ENCODE measurements around the gene RNF207.

RNF207 gene

GRCh38 chr1:6266641-6267040 is 60.7 kb downstream of the RNF207 start:
- Histone ChIP-seq H3K4me1 (peaks cover 100% of the 10 kb centered on the region), H3K36me3 (peaks cover 3% of the 10 kb centered on the region; the same call in 1 of the 2 replicates), H4K20me1 (peaks cover 4% of the 10 kb centered on the region; the same call in 1 of the 2 replicates), H3K4me3 (no peak overlapping the region), H3K4me2 (peak overlapping the region; percentile 99), H3K27me3 (no peaks in the 10 kb centered on the region), H3K9me3 (no peaks in the 10 kb centered on the region), H3K27ac (peak overlapping the region; percentile 39), H3K9ac (peak overlapping the region; percentile 42; the same call in 1 of the 2 replicates)
- TF ChIP-seq Cebpa-rat (IDR thresholded peaks at IDR 0.05) = no peak

DNA sequence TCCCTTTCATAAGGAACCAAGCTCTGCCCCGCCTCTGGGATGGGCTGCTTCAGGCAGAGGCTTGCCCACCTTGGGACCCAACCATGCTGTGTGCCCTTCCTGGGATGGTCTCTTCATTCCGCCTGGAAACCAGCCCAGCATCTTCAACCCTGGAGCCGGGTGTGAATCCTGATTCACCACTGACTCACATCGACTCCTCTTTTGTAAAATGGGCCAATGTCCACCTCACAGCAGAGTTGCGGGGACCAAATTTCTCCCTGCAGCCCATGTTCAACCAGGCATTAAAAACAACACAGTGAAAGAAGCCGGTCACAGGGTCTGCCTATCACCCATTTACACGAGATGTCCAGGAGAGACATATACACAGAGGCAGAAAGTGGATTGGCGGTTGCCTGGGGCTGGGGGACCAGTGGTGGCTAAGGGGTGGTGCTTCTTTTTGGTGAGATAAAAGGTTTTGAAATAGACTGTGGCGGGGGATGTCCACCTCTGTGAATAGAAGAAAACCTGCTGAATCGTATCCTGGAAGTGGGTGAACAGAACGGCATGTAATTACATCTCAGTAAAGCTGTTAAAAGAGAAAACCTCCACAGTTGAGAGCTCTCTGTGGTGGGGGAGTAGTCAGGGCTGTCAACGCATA is 61.9 kb downstream of the RNF207 start:
- TF ChIP-seq Cebpa-rat (IDR thresholded peaks at IDR 0.05) = no peak
- Histone ChIP-seq H3K4me1 (peaks cover 93% of the 10 kb centered on the region), H3K9ac (no peak overlapping the region), H3K36me3 (peaks cover 15% of the 10 kb centered on the region; the same call in 1 of the 2 replicates), H3K27me3 (no peaks in the 10 kb centered on the region), H3K9me3 (no peaks in the 10 kb centered on the region), H3K4me2 (peak overlapping the region; percentile 16; the same call in 1 of the 2 replicates), H3K4me3 (no peak overlapping the region), H3K27ac (no peak overlapping the region), H4K20me1 (no peaks in the 10 kb centered on the region; the same call in 1 of the 2 replicates)

- Histone ChIP-seq H3K27me3 (no peaks in the 10 kb centered on the region), H4K20me1 (no peaks in the 10 kb centered on the region; the same call in 1 of the 2 replicates), H3K4me2 (no peak overlapping the region), H3K27ac (no peak overlapping the region), H3K4me1 (peaks cover 87% of the 10 kb centered on the region), H3K36me3 (peaks cover 21% of the 10 kb centered on the region; the same call in 1 of the 2 replicates), H3K4me3 (no peak overlapping the region), H3K9me3 (no peaks in the 10 kb centered on the region), H3K9ac (no peak overlapping the region)
- no peak for TF ChIP-seq Cebpa-rat (IDR thresholded peaks at IDR 0.05)
Observed at GRCh38 chr1:6268415-6268814, 62.5 kb downstream of the RNF207 start.

- no peak for TF ChIP-seq Cebpa-rat (IDR thresholded peaks at IDR 0.05)
- peaks cover 78% of the 10 kb centered on the region for H3K4me1 ChIP-seq
- no peaks in the 10 kb centered on the region; the same call in 1 of the 2 replicates for H4K20me1 ChIP-seq
- peaks cover 29% of the 10 kb centered on the region for H3K36me3 ChIP-seq
- no peaks in the 10 kb centered on the region for H3K9me3 ChIP-seq
- no peak overlapping the region for H3K4me3 ChIP-seq
- peak overlapping the region; percentile 55 for H3K27ac ChIP-seq
- H3K27me3 ChIP-seq = no peaks in the 10 kb centered on the region
- no peak overlapping the region for H3K9ac ChIP-seq
- H3K4me2 ChIP-seq = no peak overlapping the region
Observed at GRCh38 chr1:6269296-6269695, 63.4 kb downstream of the RNF207 start.

GRCh38 chr1:6269720-6270400 is 63.9 kb downstream of the RNF207 start:
- H3K4me2 ChIP-seq = peak overlapping the region; percentile 45
- no peak overlapping the region for H3K9ac ChIP-seq
- no peaks in the 10 kb centered on the region for H3K9me3 ChIP-seq
- H3K27me3 ChIP-seq = no peaks in the 10 kb centered on the region
- H3K4me3 ChIP-seq = no peak overlapping the region
- peaks cover 35% of the 10 kb centered on the region for H3K36me3 ChIP-seq
- no peak for TF ChIP-seq Cebpa-rat (IDR thresholded peaks at IDR 0.05)
- H3K27ac ChIP-seq = peak overlapping the region; percentile 55
- H4K20me1 ChIP-seq = no peaks in the 10 kb centered on the region; the same call in 1 of the 2 replicates
- H3K4me1 ChIP-seq = peaks cover 72% of the 10 kb centered on the region

DNA sequence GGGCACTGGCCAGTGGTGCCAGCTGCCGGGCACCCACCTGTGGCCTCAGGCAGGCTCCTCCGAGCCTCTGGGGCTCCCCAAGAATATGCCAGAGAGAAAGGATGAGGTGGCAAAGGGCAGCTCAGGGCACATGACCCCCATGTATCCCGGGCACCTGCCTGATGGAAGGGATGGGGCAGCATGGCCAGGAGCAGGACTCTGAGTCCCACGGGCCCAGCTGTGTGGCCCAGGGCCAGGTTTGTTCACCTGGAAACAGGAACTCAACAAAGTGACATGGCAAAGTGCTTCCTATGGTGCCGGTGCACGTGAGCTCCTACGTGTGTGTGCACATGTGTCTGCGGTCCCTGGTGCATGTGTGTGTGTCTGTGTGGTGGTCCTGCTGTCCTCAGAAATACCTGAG is 64.5 kb downstream of the RNF207 start:
- H3K4me2 ChIP-seq = peak overlapping the region; percentile 45
- peak overlapping the region; percentile 55 for H3K27ac ChIP-seq
- no peak overlapping the region for H3K4me3 ChIP-seq
- H3K9ac ChIP-seq = no peak overlapping the region
- H3K36me3 ChIP-seq = peaks cover 38% of the 10 kb centered on the region
- peaks cover 68% of the 10 kb centered on the region for H3K4me1 ChIP-seq
- H4K20me1 ChIP-seq = no peaks in the 10 kb centered on the region
- H3K9me3 ChIP-seq = no peaks in the 10 kb centered on the region
- H3K27me3 ChIP-seq = no peaks in the 10 kb centered on the region
- TF ChIP-seq Cebpa-rat (IDR thresholded peaks at IDR 0.05) = no peak

Measured in BLaER1 (cell line).